T-helper 1 cell (primary cell): ENCODE data around the gene SORCS2.

Experiments
- DNase-seq, 5 donors: peaks; one replicate each; pipeline ENCODE4 v3.0.0-alpha.2; 2012 to 2020
- total RNA-seq, 4 donors: gene quantifications; one replicate each; lab custom pipeline; 2026; lab: John Stamatoyannopoulos, UW

The SORCS2 gene
- total RNA-seq, result 0 to 0.30 (median 0.13) reads per million in 4 donors

- DNase-seq, result peak in 2 of 5 donors; percentile 20 to 33
These were observed at the start of gene SORCS2 for GRCh38 chr4:7192252-7193029. SORCS2 (plus strand) TSS chr4:7192538.

- DNase-seq, result no peak
These were observed 47.7 kb upstream of the SORCS2 start for GRCh38 chr4:7144374-7145290.

GRCh38 chr4:7145291-7145934 is 46.9 kb upstream of the SORCS2 start:
- DNase-seq, result no peak

GRCh38 chr4:7146059-7146785 is 46.1 kb upstream of the SORCS2 start:
- no peak for DNase-seq

- no peak for DNase-seq
These were observed 45.6 kb upstream of the SORCS2 start for GRCh38 chr4:7146786-7147115.

- DNase-seq, result no peak
These were observed 45.1 kb upstream of the SORCS2 start for GRCh38 chr4:7147261-7147660.

GRCh38 chr4:7147661-7148310 is 44.6 kb upstream of the SORCS2 start:
- no peak for DNase-seq

- DNase-seq, result no peak
These were observed 44.0 kb upstream of the SORCS2 start for GRCh38 chr4:7148337-7148736.

GRCh38 chr4:7150036-7150635 is 42.2 kb upstream of the SORCS2 start:
- no peak for DNase-seq

- no peak for DNase-seq
These were observed 40.6 kb upstream of the SORCS2 start for GRCh38 chr4:7151668-7152227.

GRCh38 chr4:7153711-7154110 is 38.6 kb upstream of the SORCS2 start:
- no peak for DNase-seq

GRCh38 chr4:7154351-7154981 is 37.9 kb upstream of the SORCS2 start:
- no peak for DNase-seq

- DNase-seq, result no peak
These were observed 36.7 kb upstream of the SORCS2 start for GRCh38 chr4:7155590-7156071.

GRCh38 chr4:7156328-7156727 is 36.0 kb upstream of the SORCS2 start:
- no peak for DNase-seq

GRCh38 chr4:7156761-7157488 is 35.4 kb upstream of the SORCS2 start:
- DNase-seq, result no peak

- no peak for DNase-seq
These were observed 34.7 kb upstream of the SORCS2 start for GRCh38 chr4:7157666-7158065.

GRCh38 chr4:7158081-7158750 is 34.1 kb upstream of the SORCS2 start:
- DNase-seq, result no peak

GRCh38 chr4:7158991-7159390 is 33.3 kb upstream of the SORCS2 start:
- no peak for DNase-seq

- DNase-seq, result no peak
These were observed 32.4 kb upstream of the SORCS2 start for GRCh38 chr4:7159923-7160322.
